Measurements from ENCODE around the gene SEMA4D.

The SEMA4D gene

GRCh38 chr9:89340332-89340731, 157.6 kb downstream of the SEMA4D start:
- FAIRE-seq, result no peak
- no peak for TF ChIP-seq POLR2A (IDR thresholded peaks at IDR 0.05; ENCODE audit: low read depth, low read length)
- no peak for DNase-seq (ENCODE audit: insufficient read length, low spot score)

- DNase-seq (ENCODE audit: insufficient read length, low spot score) (no peak), FAIRE-seq (no peak)
- TF ChIP-seq POLR2A (IDR thresholded peaks at IDR 0.05; ENCODE audit: low read depth, low read length), result no peak
Observed at GRCh38 chr9:89339807-89340206, 158.1 kb downstream of the SEMA4D start.

GRCh38 chr9:89330513-89330912, 167.4 kb downstream of the SEMA4D start:
- no peak for TF ChIP-seq POLR2A (IDR thresholded peaks at IDR 0.05; ENCODE audit: low read depth, low read length)
- FAIRE-seq, result no peak
- no peak for DNase-seq (ENCODE audit: insufficient read length, low spot score)

GRCh38 chr9:89329917-89330316, 168.0 kb downstream of the SEMA4D start:
- no peak for TF ChIP-seq POLR2A (IDR thresholded peaks at IDR 0.05; ENCODE audit: low read depth, low read length)
- no peak for DNase-seq (ENCODE audit: insufficient read length, low spot score)
- no peak for FAIRE-seq

- TF ChIP-seq POLR2A (IDR thresholded peaks at IDR 0.05; ENCODE audit: low read depth, low read length), result no peak
- DNase-seq (ENCODE audit: insufficient read length, low spot score), result no peak
- FAIRE-seq, result no peak
Observed at GRCh38 chr9:89328064-89328463, 169.8 kb downstream of the SEMA4D start.

- DNase-seq (ENCODE audit: insufficient read length, low spot score), result no peak
Observed at GRCh38 chr9:89325733-89326132, 172.2 kb downstream of the SEMA4D start.

GRCh38 chr9:89323390-89323789, 174.5 kb downstream of the SEMA4D start:
- DNase-seq (ENCODE audit: insufficient read length, low spot score), result no peak
- no peak for TF ChIP-seq POLR2A (IDR thresholded peaks at IDR 0.05; ENCODE audit: low read depth, low read length)
- no peak for FAIRE-seq

More at GRCh38 chr9:89325733-89326132, 172.2 kb downstream of the SEMA4D start:
- FAIRE-seq, result no peak
- no peak for TF ChIP-seq POLR2A (IDR thresholded peaks at IDR 0.05; ENCODE audit: low read depth, low read length)

GRCh38 chr9:89319015-89319905, 178.7 kb downstream of the SEMA4D start:
- no peak for TF ChIP-seq POLR2A (IDR thresholded peaks at IDR 0.05; ENCODE audit: low read depth, low read length)
- no peak for DNase-seq (ENCODE audit: insufficient read length, low spot score)
- no peak for FAIRE-seq

- FAIRE-seq (peak; percentile 99), DNase-seq (ENCODE audit: insufficient read length, low spot score) (peak; percentile 93)
- TF ChIP-seq POLR2A (IDR thresholded peaks at IDR 0.05; ENCODE audit: low read depth, low read length), result peak; percentile 79; the same call in 1 of the 2 replicates
Observed at GRCh38 chr9:89318123-89319014, 179.5 kb downstream of the SEMA4D start, which contains the start of gene SECISBP2. TSS of gene SECISBP2 (plus strand) at chr9:89318500. CDS start at chr9:89318577, 77 bp downstream.

- peak; percentile 93 for FAIRE-seq
- no peak for DNase-seq (ENCODE audit: insufficient read length, low spot score)
- no peak for TF ChIP-seq POLR2A (IDR thresholded peaks at IDR 0.05; ENCODE audit: low read depth, low read length)
Observed at GRCh38 chr9:89317282-89317681, 180.6 kb downstream of the SEMA4D start.

- FAIRE-seq (no peak), DNase-seq (ENCODE audit: insufficient read length, low spot score) (no peak)
- TF ChIP-seq POLR2A (IDR thresholded peaks at IDR 0.05; ENCODE audit: low read depth, low read length), result no peak
Observed at GRCh38 chr9:89315482-89315881, 182.4 kb downstream of the SEMA4D start.

GRCh38 chr9:89314955-89315354, 183.0 kb downstream of the SEMA4D start:
- FAIRE-seq (peak; percentile 69), DNase-seq (ENCODE audit: insufficient read length, low spot score) (no peak)
- no peak for TF ChIP-seq POLR2A (IDR thresholded peaks at IDR 0.05; ENCODE audit: low read depth, low read length)

- DNase-seq (ENCODE audit: insufficient read length, low spot score), result no peak
- no peak for TF ChIP-seq POLR2A (IDR thresholded peaks at IDR 0.05; ENCODE audit: low read depth, low read length)
- FAIRE-seq, result peak; percentile 11
Observed at GRCh38 chr9:89313842-89314241, 184.1 kb downstream of the SEMA4D start.

- no peak for DNase-seq (ENCODE audit: insufficient read length, low spot score)
- TF ChIP-seq POLR2A (IDR thresholded peaks at IDR 0.05; ENCODE audit: low read depth, low read length), result no peak
- peak; percentile 73 for FAIRE-seq
Observed at GRCh38 chr9:89312222-89312571, 185.7 kb downstream of the SEMA4D start.
